Activated B cell treated with CpG ODN at 0.5 μM for 24 hours (primary cell): ENCODE results near the gene CADPS2. TPM values are rescaled to one million over a fixed set of nuclear protein-coding genes. Genes with fewer than 3 reads are reported as not detected.

Experiments
- ATAC-seq: fragments of 200-7000 bp; cut with Tn5 transposase; one replicate; pipeline ENCODE4 v1.10.0; 2021; ENCODE audit warnings: low read depth, mild to moderate bottlenecking, moderate library complexity
- CTCF ChIA-PET: fragments of 350-600 bp; sonication (Branson Sonifier 250); formaldehyde crosslinking; loops from one replicate; lab custom pipeline; 2021; ENCODE audit warnings: antibody characterized with exemption; lab: Charles Lee
- POLR2A ChIA-PET: fragments of 350-600 bp; sonication (Branson Sonifier 250); formaldehyde crosslinking; loops from one replicate; lab custom pipeline; 2021; ENCODE audit warnings: antibody characterized with exemption; lab: Charles Lee
- DNase-seq: peaks from one replicate; pipeline ENCODE4 v3.0.0; 2022
- H3K27ac Mint-ChIP-seq: one replicate; pipeline ENCODE4 v1.8.0; 2020; ENCODE audit warnings: mixed read lengths
- H3K27me3 Mint-ChIP-seq: one replicate; pipeline ENCODE4 v1.8.0; 2021; ENCODE audit warnings: mixed read lengths
- H3K36me3 Mint-ChIP-seq: one replicate; pipeline ENCODE4 v1.8.0; 2021; ENCODE audit warnings: low read depth, mixed read lengths
- H3K4me1 Mint-ChIP-seq: one replicate; pipeline ENCODE4 v1.8.0; 2021; ENCODE audit warnings: mixed read lengths
- H3K4me3 Mint-ChIP-seq: one replicate; pipeline ENCODE4 v1.8.0; 2020; ENCODE audit warnings: mild to moderate bottlenecking, mixed read lengths
- H3K9me3 Mint-ChIP-seq: one replicate; pipeline ENCODE4 v1.8.0; 2020; ENCODE audit warnings: mixed read lengths
- intact Hi-C: fragments of 100-400 bp; cut with micrococcal nuclease; formaldehyde crosslinking; loops from one replicate; pipeline ENCODE4 v1.15.1; 2024
- total RNA-seq: library from RNA; stranded (reverse); gene quantifications from 2 replicates; pipeline ENCODE4 v1.2.3, GENCODE V29; 2022
- TF ChIP-seq, protein P1 (sequence below): fragments of 200-600 bp; IDR thresholded peaks from one replicate; pipeline ENCODE4 v1.8.0; 2022; ENCODE audit warnings: antibody characterized with exemption, mild to moderate bottlenecking

Gene CADPS2
- total RNA-seq, 1 donor from 2014 or later, result not detected

DNA sequence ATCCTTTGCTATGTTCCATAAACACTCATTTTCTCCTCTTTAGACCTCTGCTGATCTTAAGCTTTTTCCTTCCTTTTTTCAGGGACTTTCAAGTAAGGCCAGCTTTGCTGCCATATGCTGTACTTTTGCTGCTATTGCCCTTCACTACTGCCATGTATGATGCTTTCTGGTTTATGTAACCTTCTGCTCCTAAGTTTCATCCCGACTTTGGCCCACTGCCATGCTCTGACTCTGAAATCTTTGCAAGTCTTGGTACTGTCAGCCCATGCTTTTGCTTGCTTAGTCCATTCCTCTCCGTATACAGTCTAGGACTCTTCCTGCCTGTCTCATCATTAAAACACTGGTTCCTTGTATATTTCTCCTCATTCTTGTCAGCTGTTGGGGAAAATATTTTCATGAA is 339.8 kb downstream of the CADPS2 start:
- no peaks in the 10 kb centered on the region for H3K36me3 Mint-ChIP-seq
- intact Hi-C loops, result no loop called here
- ChIA-PET CTCF (no interaction called here), POLR2A (no interaction called here)
- H3K27me3 Mint-ChIP-seq, result no peaks in the 10 kb centered on the region
- H3K4me3 Mint-ChIP-seq, result no peak overlapping the region
- H3K4me1 Mint-ChIP-seq, result peaks cover 7% of the 10 kb centered on the region
- H3K9me3 Mint-ChIP-seq, result no peaks in the 10 kb centered on the region
- DNase-seq (no peak), ATAC-seq (no peak)
- H3K27ac Mint-ChIP-seq, result no peak overlapping the region
- TF ChIP-seq, protein P1, sequence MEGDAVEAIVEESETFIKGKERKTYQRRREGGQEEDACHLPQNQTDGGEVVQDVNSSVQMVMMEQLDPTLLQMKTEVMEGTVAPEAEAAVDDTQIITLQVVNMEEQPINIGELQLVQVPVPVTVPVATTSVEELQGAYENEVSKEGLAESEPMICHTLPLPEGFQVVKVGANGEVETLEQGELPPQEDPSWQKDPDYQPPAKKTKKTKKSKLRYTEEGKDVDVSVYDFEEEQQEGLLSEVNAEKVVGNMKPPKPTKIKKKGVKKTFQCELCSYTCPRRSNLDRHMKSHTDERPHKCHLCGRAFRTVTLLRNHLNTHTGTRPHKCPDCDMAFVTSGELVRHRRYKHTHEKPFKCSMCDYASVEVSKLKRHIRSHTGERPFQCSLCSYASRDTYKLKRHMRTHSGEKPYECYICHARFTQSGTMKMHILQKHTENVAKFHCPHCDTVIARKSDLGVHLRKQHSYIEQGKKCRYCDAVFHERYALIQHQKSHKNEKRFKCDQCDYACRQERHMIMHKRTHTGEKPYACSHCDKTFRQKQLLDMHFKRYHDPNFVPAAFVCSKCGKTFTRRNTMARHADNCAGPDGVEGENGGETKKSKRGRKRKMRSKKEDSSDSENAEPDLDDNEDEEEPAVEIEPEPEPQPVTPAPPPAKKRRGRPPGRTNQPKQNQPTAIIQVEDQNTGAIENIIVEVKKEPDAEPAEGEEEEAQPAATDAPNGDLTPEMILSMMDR, result no peak

GRCh38 chr7:122544463-122544862 is 341.8 kb downstream of the CADPS2 start:
- TF ChIP-seq, protein P1, result no peak
- intact Hi-C loops, result no loop called here
- ATAC-seq (peak; percentile 64), DNase-seq (no peak)
- POLR2A ChIA-PET, result no interaction called here
- CTCF ChIA-PET, result no interaction called here
- Mint-ChIP-seq H3K27ac (no peak overlapping the region), H3K27me3 (no peaks in the 10 kb centered on the region), H3K4me3 (no peak overlapping the region), H3K4me1 (peaks cover 7% of the 10 kb centered on the region), H3K9me3 (no peaks in the 10 kb centered on the region), H3K36me3 (no peaks in the 10 kb centered on the region)

- CTCF ChIA-PET, result no interaction called here
- ATAC-seq (no peak), DNase-seq (no peak)
- Mint-ChIP-seq H3K27me3 (no peaks in the 10 kb centered on the region), H3K4me1 (peaks cover 7% of the 10 kb centered on the region), H3K36me3 (no peaks in the 10 kb centered on the region), H3K27ac (no peak overlapping the region), H3K4me3 (no peak overlapping the region), H3K9me3 (no peaks in the 10 kb centered on the region)
- intact Hi-C loops, result no loop called here
- TF ChIP-seq, protein P1, result no peak
- POLR2A ChIA-PET, result no interaction called here
Observed at GRCh38 chr7:122543891-122544290, 342.4 kb downstream of the CADPS2 start.

GRCh38 chr7:122543166-122543565 is 343.1 kb downstream of the CADPS2 start:
- no peak for ATAC-seq
- intact Hi-C loops, result no loop called here
- H3K4me1 Mint-ChIP-seq, result peaks cover 7% of the 10 kb centered on the region
- CTCF ChIA-PET, result no interaction called here
- H3K9me3 Mint-ChIP-seq, result no peaks in the 10 kb centered on the region
- no peak overlapping the region for H3K4me3 Mint-ChIP-seq
- no peak overlapping the region for H3K27ac Mint-ChIP-seq
- H3K36me3 Mint-ChIP-seq, result no peaks in the 10 kb centered on the region
- no peak for DNase-seq
- POLR2A ChIA-PET, result no interaction called here
- H3K27me3 Mint-ChIP-seq, result no peaks in the 10 kb centered on the region
- TF ChIP-seq, protein P1, result no peak

- ChIA-PET CTCF (no interaction called here), POLR2A (no interaction called here)
- no peaks in the 10 kb centered on the region for H3K9me3 Mint-ChIP-seq
- TF ChIP-seq, protein P1, result no peak
- no peak overlapping the region for H3K27ac Mint-ChIP-seq
- intact Hi-C loops, result no loop called here
- no peak overlapping the region for H3K4me3 Mint-ChIP-seq
- ATAC-seq (no peak), DNase-seq (no peak)
- H3K27me3 Mint-ChIP-seq, result peaks cover 4% of the 10 kb centered on the region
- H3K36me3 Mint-ChIP-seq, result no peaks in the 10 kb centered on the region
- no peaks in the 10 kb centered on the region for H3K4me1 Mint-ChIP-seq
Observed at GRCh38 chr7:122535086-122535485, 351.2 kb downstream of the CADPS2 start.
